Nephron progenitor cell (in vitro differentiated cells): ENCODE data around the gene SMIM8.

Experiments
- DNase-seq: peaks from one replicate; pipeline ENCODE4 v3.0.0; 2021
- H3K27ac Mint-ChIP-seq: 2 replicates; pipeline ENCODE4 v1.8.0; 2021; ENCODE audit warnings: mild to moderate bottlenecking, moderate library complexity, mixed read lengths
- H3K27me3 Mint-ChIP-seq: 2 replicates; pipeline ENCODE4 v1.8.0; 2021; ENCODE audit warnings: mild to moderate bottlenecking, low read depth, mixed read lengths; ENCODE audit not compliant: poor library complexity
- H3K36me3 Mint-ChIP-seq: 2 replicates; pipeline ENCODE4 v1.8.0; 2021; ENCODE audit warnings: low read depth, mixed read lengths
- H3K4me1 Mint-ChIP-seq: 2 replicates; pipeline ENCODE4 v1.8.0; 2021; ENCODE audit warnings: mixed read lengths
- H3K4me3 Mint-ChIP-seq: 2 replicates; pipeline ENCODE4 v1.8.0; 2021; ENCODE audit warnings: mild to moderate bottlenecking, moderate library complexity, mixed read lengths
- H3K9me3 Mint-ChIP-seq: 2 replicates; pipeline ENCODE4 v1.8.0; 2021; ENCODE audit warnings: mild to moderate bottlenecking, moderate library complexity, mixed read lengths
- TF ChIP-seq, protein P1 (sequence below): fragments of 200-600 bp; sonication (generic); IDR thresholded peaks from 2 replicates; pipeline ENCODE4 v1.5.0; 2021; ENCODE audit warnings: antibody characterized with exemption

Gene SMIM8

DNA sequence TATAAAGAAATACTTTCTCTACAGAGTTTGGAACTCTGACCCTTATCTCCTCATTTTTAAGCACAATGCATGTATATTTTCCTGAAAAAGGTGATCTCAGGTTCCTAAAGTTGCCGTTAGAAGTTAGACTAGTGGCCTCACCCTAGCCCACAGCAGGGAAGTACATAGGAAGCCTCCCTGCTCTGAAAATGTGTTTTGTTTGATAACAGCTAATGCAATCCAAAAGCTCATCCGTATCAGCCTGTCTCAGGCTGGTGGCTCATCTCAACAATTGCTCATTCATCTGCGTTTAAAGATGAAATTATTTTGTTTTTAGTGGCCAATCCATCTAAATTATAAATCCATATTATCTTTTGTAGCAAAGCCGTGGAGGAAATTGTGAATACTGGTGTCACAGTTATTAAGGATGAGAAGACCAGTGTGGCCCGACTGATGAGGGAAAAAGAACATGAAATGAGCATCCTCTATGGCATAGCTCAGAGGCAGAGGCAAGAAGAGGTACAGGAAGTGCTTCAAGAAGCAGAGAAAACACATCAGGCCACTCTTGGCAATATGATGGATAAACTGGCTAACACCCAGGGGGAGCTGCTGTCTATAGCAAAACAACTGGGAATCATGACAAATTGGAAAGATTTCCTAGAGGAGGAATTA lies 42.3 kb downstream of the SMIM8 start:
- H3K27me3 Mint-ChIP-seq, result peaks cover 7% of the 10 kb centered on the region
- peak overlapping the region; percentile 29 for H3K27ac Mint-ChIP-seq
- H3K9me3 Mint-ChIP-seq, result peaks cover 37% of the 10 kb centered on the region
- DNase-seq, result no peak
- TF ChIP-seq, protein P1, sequence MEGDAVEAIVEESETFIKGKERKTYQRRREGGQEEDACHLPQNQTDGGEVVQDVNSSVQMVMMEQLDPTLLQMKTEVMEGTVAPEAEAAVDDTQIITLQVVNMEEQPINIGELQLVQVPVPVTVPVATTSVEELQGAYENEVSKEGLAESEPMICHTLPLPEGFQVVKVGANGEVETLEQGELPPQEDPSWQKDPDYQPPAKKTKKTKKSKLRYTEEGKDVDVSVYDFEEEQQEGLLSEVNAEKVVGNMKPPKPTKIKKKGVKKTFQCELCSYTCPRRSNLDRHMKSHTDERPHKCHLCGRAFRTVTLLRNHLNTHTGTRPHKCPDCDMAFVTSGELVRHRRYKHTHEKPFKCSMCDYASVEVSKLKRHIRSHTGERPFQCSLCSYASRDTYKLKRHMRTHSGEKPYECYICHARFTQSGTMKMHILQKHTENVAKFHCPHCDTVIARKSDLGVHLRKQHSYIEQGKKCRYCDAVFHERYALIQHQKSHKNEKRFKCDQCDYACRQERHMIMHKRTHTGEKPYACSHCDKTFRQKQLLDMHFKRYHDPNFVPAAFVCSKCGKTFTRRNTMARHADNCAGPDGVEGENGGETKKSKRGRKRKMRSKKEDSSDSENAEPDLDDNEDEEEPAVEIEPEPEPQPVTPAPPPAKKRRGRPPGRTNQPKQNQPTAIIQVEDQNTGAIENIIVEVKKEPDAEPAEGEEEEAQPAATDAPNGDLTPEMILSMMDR, result no peak
- peaks cover 50% of the 10 kb centered on the region for H3K36me3 Mint-ChIP-seq
- H3K4me1 Mint-ChIP-seq, result no peaks in the 10 kb centered on the region
- H3K4me3 Mint-ChIP-seq, result no peak overlapping the region

DNA sequence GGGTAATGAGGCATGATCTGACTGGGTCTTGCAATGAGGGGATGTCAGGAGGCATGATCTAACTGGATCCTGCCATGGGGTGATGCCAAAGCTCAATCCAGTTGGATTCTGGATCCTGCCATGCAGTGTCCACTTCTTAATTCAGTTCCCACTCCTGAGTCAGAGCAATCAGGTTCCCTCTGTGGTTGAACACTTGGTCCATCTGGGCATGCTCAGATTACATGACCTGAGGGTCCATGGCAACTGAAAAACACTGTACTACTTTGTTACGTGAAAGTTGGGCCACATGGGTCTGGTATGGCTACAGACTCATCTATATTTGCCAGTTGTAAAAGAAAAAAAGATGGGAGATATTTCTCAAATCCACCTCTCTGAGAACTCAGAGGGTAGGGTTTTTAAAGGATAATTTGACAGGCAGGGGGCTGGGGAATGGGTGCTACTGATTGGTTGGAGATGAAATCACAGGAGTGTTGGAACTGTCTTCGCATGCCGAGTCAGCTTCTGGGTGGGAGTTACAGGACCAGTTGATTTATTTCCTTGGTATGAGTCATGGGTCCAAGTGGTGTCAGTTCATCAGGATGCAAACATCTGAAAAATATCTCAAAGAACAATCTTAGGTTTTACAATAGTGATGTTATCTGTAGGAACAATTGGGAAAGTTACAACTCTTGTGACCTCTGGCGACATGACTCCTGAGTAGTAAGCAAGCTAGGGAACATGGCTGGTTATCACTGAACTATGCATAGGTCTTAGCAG lies 43.9 kb downstream of the SMIM8 start:
- Mint-ChIP-seq H3K4me1 (no peaks in the 10 kb centered on the region), H3K27me3 (peaks cover 7% of the 10 kb centered on the region), H3K36me3 (peaks cover 46% of the 10 kb centered on the region), H3K27ac (peak overlapping the region; percentile 24), H3K9me3 (peaks cover 41% of the 10 kb centered on the region), H3K4me3 (no peak overlapping the region)
- TF ChIP-seq, protein P1, result no peak
- DNase-seq, result no peak

DNA sequence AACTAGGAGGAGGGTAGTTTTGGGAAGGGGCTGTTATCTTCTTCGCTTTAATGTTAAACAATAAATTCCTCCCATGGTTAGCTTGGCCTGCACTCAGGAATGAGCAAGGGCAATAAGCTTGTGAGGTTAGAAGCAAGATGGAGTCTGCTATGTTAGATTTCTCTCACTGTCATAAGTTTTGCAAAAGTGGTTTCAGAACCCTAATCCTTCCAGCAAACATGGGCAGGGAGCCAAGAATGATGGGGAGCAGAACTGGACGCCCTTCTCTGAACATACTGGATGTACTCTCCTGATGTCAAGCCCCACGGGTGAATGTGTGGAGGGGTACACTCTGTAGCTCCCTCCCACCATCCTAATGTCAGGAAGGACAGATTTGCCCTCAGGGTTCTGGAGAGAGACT lies 44.5 kb downstream of the SMIM8 start:
- H3K4me1 Mint-ChIP-seq, result no peaks in the 10 kb centered on the region
- H3K4me3 Mint-ChIP-seq, result no peak overlapping the region
- H3K9me3 Mint-ChIP-seq, result peaks cover 43% of the 10 kb centered on the region
- TF ChIP-seq, protein P1, result no peak
- no peak for DNase-seq
- H3K36me3 Mint-ChIP-seq, result peaks cover 46% of the 10 kb centered on the region
- no peak overlapping the region for H3K27ac Mint-ChIP-seq
- peaks cover 5% of the 10 kb centered on the region for H3K27me3 Mint-ChIP-seq

DNA sequence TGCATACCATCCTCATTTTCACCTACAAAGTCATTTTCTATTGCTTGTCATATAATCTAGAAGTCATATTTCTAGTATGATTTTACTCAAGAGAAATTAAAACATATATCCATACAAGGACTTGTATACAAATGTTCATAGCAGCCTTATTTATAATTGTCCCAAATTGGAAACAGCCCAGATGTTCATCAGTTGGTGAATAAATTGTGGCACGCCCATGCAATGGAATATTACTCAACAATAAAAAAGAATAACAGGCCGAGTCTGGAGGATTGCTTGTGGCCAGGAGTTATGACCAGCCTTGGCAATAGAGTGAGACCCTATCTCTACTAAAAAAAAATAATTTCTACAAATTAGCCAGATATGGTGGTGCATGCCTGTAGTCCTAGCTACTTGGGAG lies 51.0 kb downstream of the SMIM8 start:
- no peak overlapping the region for H3K4me3 Mint-ChIP-seq

DNA sequence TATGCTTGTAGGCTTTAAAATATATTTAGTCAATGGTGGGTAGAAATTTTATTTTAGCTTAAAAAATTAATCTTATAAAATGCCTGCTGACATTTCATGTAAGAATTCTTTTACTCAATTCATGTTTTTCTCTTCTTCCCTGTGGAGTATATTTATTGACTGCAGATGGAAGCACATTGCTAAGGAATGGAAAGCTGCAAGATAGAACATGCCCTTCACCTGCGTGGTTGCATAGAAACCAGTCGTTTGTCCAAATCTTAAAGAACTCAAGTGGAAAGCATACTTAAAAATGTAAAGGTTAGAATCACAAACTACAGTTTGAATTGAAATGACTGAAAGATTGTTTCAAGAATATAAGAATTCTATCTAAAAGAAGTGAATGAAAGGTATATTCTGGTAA lies 52.9 kb downstream of the SMIM8 start:
- Mint-ChIP-seq H3K4me1 (no peaks in the 10 kb centered on the region), H3K27me3 (peaks cover 4% of the 10 kb centered on the region), H3K36me3 (peaks cover 13% of the 10 kb centered on the region), H3K27ac (no peak overlapping the region), H3K9me3 (peaks cover 12% of the 10 kb centered on the region), H3K4me3 (no peak overlapping the region)
- DNase-seq, result no peak
- TF ChIP-seq, protein P1, result no peak

More for the DNA sequence above, 51.0 kb downstream of the SMIM8 start:
- no peak for DNase-seq
- H3K27me3 Mint-ChIP-seq, result peaks cover 4% of the 10 kb centered on the region
- H3K27ac Mint-ChIP-seq, result no peak overlapping the region
- TF ChIP-seq, protein P1, result no peak
- peaks cover 18% of the 10 kb centered on the region for H3K36me3 Mint-ChIP-seq
- no peaks in the 10 kb centered on the region for H3K4me1 Mint-ChIP-seq
- peaks cover 26% of the 10 kb centered on the region for H3K9me3 Mint-ChIP-seq

DNA sequence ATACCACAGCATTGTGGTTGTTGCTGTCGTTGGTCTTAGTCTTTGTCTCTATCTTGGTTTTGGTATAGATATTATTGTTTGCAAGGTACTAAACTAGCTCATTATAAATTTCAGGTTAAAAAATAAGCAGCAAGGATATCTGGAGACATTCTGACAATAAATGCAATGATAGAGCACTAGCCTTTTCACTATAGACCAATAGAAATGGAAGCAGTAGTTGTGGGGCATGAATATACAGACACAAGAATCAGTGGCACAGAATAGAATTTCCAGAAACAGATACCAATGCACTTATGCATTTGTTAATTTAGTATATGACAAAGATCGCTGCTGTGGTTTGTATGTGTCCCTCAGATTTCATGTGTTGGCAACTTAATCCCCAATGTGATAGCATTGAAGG lies 54.3 kb downstream of the SMIM8 start:
- no peak for DNase-seq
- Mint-ChIP-seq H3K27me3 (peaks cover 4% of the 10 kb centered on the region), H3K4me3 (no peak overlapping the region), H3K27ac (no peak overlapping the region), H3K9me3 (peaks cover 12% of the 10 kb centered on the region), H3K4me1 (no peaks in the 10 kb centered on the region), H3K36me3 (peaks cover 13% of the 10 kb centered on the region)
- TF ChIP-seq, protein P1, result no peak
